ENCODE data around the gene CREB3L2. TPM values are rescaled to one million over a fixed set of nuclear protein-coding genes. Genes with fewer than 3 reads are reported as not detected.
"Not testable (repeated sequence)": the region's sequence is repeated elsewhere in the genome, so short reads cannot be mapped to it uniquely, and the experiment has no call there.

Gene CREB3L2
- total RNA-seq, 1 experiment from 2014 or later = 49.8 TPM

GRCh38 chr7:138044897-138045296 lies 43.0 kb upstream of the CREB3L2 start:
- TF ChIP-seq YY1 (IDR thresholded peaks at IDR 0.05; ENCODE audit: extremely low read depth, insufficient replicate concordance, low read depth, low read length) (no peak), EZH2phosphoT487 (IDR thresholded peaks at IDR 0.05; ENCODE audit: borderline replicate concordance) (no peak), REST (IDR thresholded peaks at IDR 0.05; ENCODE audit: low read depth) (no peak), ZFX (IDR thresholded peaks at IDR 0.05) (no peak), EGR1 (IDR thresholded peaks at IDR 0.05; ENCODE audit: low read depth) (no peak)
- ChIA-PET CTCF (no interaction called here), RAD21 (ENCODE audit: low non-redundant PET in 1 of 2, low total read pairs in 2 of 2, uncharacterized antibody in 2 of 2, unreplicated experiment in 2 of 2) (no interaction called here), POLR2A (no interaction called here)
- no peaks in the 10 kb centered on the region for H3K27me3 ChIP-seq (ENCODE audit: insufficient read depth, low read length)
- ATAC-seq (no peak), DNase-seq (ENCODE audit: low read depth, low spot score) (no peak)
- H3K9me2 ChIP-seq (ENCODE audit: insufficient read depth) = no peaks in the 10 kb centered on the region
- H3K4me3 ChIP-seq (replicated peaks in 1 of 2; ENCODE audit: low read depth in 1 of 2, low read length in 2 of 2) = no peak overlapping the region
- intact Hi-C loops (cut with micrococcal nuclease) = no loop called here
- H3K27ac ChIP-seq (ENCODE audit: low read depth, low read length) = no peak overlapping the region
- H3K79me2 ChIP-seq (ENCODE audit: insufficient read depth, low read length) = no peaks in the 10 kb centered on the region
- no peak overlapping the region for H3K9ac ChIP-seq (ENCODE audit: low read length)
- no peak overlapping the region for H2AFZ ChIP-seq (ENCODE audit: low read depth, low read length, poor library complexity, severe bottlenecking)
- no peaks in the 10 kb centered on the region for H3K9me3 ChIP-seq (ENCODE audit: control insufficient read depth in 1 of 2, insufficient read depth in 1 of 2, low read depth in 1 of 2, low read length in 2 of 2)
- H4K20me1 ChIP-seq (ENCODE audit: insufficient read depth) = no peaks in the 10 kb centered on the region
- H3K4me1 ChIP-seq (ENCODE audit: control insufficient read depth in 1 of 2, insufficient read depth in 2 of 2, low read length in 2 of 2) = no peaks in the 10 kb centered on the region
- no peak overlapping the region for H3K4me2 ChIP-seq (ENCODE audit: low read length)
- no peaks in the 10 kb centered on the region for H3K36me3 ChIP-seq (ENCODE audit: control insufficient read depth in 1 of 2, insufficient read depth in 2 of 2, low read length in 2 of 2)
- BruUV-seq (replicated peaks) = no TSS peak

DNA sequence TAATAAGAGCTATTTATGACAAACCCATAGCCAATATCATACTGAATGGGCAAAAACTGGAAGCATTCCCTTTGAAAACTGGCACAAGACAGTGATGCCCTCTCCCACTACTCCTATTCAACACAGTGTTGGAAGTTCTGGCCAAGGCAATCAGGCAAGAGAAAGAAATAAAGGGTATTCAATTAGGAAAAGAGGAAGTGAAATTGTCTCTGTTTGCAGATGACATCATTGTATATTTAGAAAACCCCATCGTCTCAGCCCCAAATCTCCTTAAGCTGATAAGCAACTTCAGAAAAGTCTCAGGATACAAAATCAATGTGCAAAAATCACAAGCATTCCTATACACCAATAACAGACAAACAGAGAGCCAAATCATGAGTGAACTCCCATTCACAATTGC lies 38.2 kb upstream of the CREB3L2 start:
- H3K27me3 ChIP-seq (ENCODE audit: insufficient read depth, low read length); ATAC-seq; H3K9me2 ChIP-seq (ENCODE audit: insufficient read depth); H3K36me3 ChIP-seq (ENCODE audit: control insufficient read depth in 1 of 2, insufficient read depth in 2 of 2, low read length in 2 of 2); RAD21 ChIA-PET (ENCODE audit: low non-redundant PET in 1 of 2, low total read pairs in 2 of 2, uncharacterized antibody in 2 of 2, unreplicated experiment in 2 of 2); H3K4me2 ChIP-seq (ENCODE audit: low read length); CTCF ChIA-PET; intact Hi-C loops (cut with micrococcal nuclease); H3K27ac ChIP-seq (ENCODE audit: low read depth, low read length); H3K9ac ChIP-seq (ENCODE audit: low read length); BruUV-seq (replicated peaks); H3K79me2 ChIP-seq (ENCODE audit: insufficient read depth, low read length); H3K9me3 ChIP-seq (ENCODE audit: control insufficient read depth in 1 of 2, insufficient read depth in 1 of 2, low read depth in 1 of 2, low read length in 2 of 2); H4K20me1 ChIP-seq (ENCODE audit: insufficient read depth); DNase-seq (ENCODE audit: low read depth, low spot score); H3K4me3 ChIP-seq (replicated peaks in 1 of 2; ENCODE audit: low read depth in 1 of 2, low read length in 2 of 2); H3K4me1 ChIP-seq (ENCODE audit: control insufficient read depth in 1 of 2, insufficient read depth in 2 of 2, low read length in 2 of 2); H2AFZ ChIP-seq (ENCODE audit: low read depth, low read length, poor library complexity, severe bottlenecking); POLR2A ChIA-PET: not testable (repeated sequence)

Measured in HCT116 (cell line).